ENCODE results near the gene IP6K1.

IP6K1 gene

GRCh38 chr3:49723628-49724551, 62.5 kb downstream of the IP6K1 start, which contains the start of gene GMPPB:
Gene GMPPB, minus strand, starts transcription at chr3:49723951. Its CDS starts 225 bp downstream, at chr3:49723726.
- DNase-seq (ENCODE audit: low read depth): peak; percentile 95

GRCh38 chr3:49723296-49723627, 63.1 kb downstream of the IP6K1 start:
- DNase-seq (ENCODE audit: low read depth): no peak

GRCh38 chr3:49722896-49723295, 63.4 kb downstream of the IP6K1 start:
- no peak for DNase-seq (ENCODE audit: low read depth)

GRCh38 chr3:49721896-49722781, 64.2 kb downstream of the IP6K1 start:
- no peak for DNase-seq (ENCODE audit: low read depth)

- DNase-seq (ENCODE audit: low read depth): no peak
Measured at GRCh38 chr3:49721596-49721895, 64.8 kb downstream of the IP6K1 start.

GRCh38 chr3:49720855-49721595, 65.3 kb downstream of the IP6K1 start:
- DNase-seq (ENCODE audit: low read depth): no peak

GRCh38 chr3:49719214-49719884, 67.0 kb downstream of the IP6K1 start, which contains the start of gene AMIGO3:
Gene AMIGO3, minus strand, starts transcription at chr3:49719684. Its CDS starts 219 bp downstream, at chr3:49719465.
- DNase-seq (ENCODE audit: low read depth): peak; percentile 86

- no peak for DNase-seq (ENCODE audit: low read depth)
Measured at GRCh38 chr3:49718858-49719213, 67.5 kb downstream of the IP6K1 start.

GRCh38 chr3:49717959-49718857, 68.1 kb downstream of the IP6K1 start:
- no peak for DNase-seq (ENCODE audit: low read depth)

- DNase-seq (ENCODE audit: low read depth): no peak
Measured at GRCh38 chr3:49717211-49717958, 69.0 kb downstream of the IP6K1 start.

GRCh38 chr3:49716691-49717210, 69.6 kb downstream of the IP6K1 start:
- DNase-seq (ENCODE audit: low read depth): no peak

GRCh38 chr3:49716169-49716568, 70.2 kb downstream of the IP6K1 start:
- DNase-seq (ENCODE audit: low read depth): no peak

- no peak for DNase-seq (ENCODE audit: low read depth)
Measured at GRCh38 chr3:49715611-49716121, 70.7 kb downstream of the IP6K1 start.

- DNase-seq (ENCODE audit: low read depth): no peak
Measured at GRCh38 chr3:49714728-49715550, 71.4 kb downstream of the IP6K1 start.

GRCh38 chr3:49713336-49714105, 72.8 kb downstream of the IP6K1 start:
- DNase-seq (ENCODE audit: low read depth): no peak

- no peak for DNase-seq (ENCODE audit: low read depth)
Measured at GRCh38 chr3:49712631-49713317, 73.6 kb downstream of the IP6K1 start.

- no peak for DNase-seq (ENCODE audit: low read depth)
Measured at GRCh38 chr3:49712166-49712565, 74.2 kb downstream of the IP6K1 start.
